ENCODE measurements around the gene OR52E4.

The OR52E4 gene

DNA sequence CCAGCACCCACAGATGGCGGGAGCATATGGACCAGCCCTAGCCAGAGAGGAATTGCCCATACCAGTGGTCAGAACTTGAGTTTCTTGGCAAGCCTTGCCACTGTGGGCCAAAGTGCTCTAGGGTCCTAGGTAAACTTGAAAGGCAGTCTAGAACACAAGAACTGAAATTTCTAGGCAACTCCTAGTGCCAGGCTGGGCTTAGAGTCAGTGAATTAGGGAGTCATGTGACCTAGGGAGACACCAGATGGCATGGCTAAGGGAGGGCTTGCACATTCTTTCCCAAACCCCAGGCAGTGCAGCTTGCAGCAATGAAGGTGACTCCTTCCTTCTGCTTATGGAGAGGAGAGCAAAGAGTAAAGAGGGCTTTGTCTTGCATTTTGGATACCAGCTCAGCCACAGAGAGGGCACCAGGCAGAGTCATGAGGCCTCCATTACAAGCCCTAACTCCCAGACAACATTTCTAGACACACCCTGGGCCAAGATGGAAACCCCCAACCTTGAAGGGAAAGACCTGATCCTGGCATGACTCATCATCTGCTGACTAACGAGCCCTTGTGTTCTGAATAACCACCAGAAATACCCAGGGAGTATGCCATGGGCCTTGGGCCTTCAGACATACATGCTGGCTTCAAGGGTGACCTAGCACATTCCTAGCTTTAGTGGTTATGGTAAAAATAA is 42.5 kb downstream of the OR52E4 start:
- Histone ChIP-seq H3K36me3 (ENCODE audit: control insufficient read depth, insufficient read depth, low read length) (no peaks in the 10 kb centered on the region), H3K27me3 (replicated peaks; ENCODE audit: control insufficient read depth, insufficient read depth, low read length) (no peaks in the 10 kb centered on the region), H3K4me3 (replicated peaks; ENCODE audit: low read depth, low read length) (no peak overlapping the region)
- DNase-seq (ENCODE audit: extremely low read depth, insufficient read length), result no peak
- TF ChIP-seq, protein P1, sequence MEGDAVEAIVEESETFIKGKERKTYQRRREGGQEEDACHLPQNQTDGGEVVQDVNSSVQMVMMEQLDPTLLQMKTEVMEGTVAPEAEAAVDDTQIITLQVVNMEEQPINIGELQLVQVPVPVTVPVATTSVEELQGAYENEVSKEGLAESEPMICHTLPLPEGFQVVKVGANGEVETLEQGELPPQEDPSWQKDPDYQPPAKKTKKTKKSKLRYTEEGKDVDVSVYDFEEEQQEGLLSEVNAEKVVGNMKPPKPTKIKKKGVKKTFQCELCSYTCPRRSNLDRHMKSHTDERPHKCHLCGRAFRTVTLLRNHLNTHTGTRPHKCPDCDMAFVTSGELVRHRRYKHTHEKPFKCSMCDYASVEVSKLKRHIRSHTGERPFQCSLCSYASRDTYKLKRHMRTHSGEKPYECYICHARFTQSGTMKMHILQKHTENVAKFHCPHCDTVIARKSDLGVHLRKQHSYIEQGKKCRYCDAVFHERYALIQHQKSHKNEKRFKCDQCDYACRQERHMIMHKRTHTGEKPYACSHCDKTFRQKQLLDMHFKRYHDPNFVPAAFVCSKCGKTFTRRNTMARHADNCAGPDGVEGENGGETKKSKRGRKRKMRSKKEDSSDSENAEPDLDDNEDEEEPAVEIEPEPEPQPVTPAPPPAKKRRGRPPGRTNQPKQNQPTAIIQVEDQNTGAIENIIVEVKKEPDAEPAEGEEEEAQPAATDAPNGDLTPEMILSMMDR (IDR thresholded peaks at IDR 0.05; ENCODE audit: insufficient read depth, low read length, poor library complexity, severe bottlenecking), result no peak

DNA sequence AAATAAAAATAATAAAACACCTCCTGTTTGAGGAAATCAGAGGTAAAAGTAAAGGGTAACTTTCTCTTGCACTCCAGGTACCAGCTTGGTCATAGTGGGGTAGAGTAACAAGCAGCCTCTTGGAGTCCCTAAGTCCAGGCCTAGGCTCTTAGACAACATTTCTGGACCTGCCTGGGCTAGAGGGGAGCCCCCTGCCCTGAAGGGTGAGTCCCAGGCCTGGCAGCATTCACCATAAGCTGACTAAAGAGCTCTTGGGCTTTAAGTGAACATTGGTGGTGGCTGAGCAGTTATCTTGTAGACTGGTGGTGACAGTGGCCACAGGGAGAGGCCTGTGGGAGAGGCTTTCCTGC is 43.0 kb downstream of the OR52E4 start:
- DNase-seq (ENCODE audit: extremely low read depth, insufficient read length), result no peak
- no peaks in the 10 kb centered on the region for H3K36me3 ChIP-seq (ENCODE audit: control insufficient read depth, insufficient read depth, low read length)
- H3K4me3 ChIP-seq (replicated peaks; ENCODE audit: low read depth, low read length), result no peak overlapping the region
- TF ChIP-seq, protein P1 (IDR thresholded peaks at IDR 0.05; ENCODE audit: insufficient read depth, low read length, poor library complexity, severe bottlenecking), result no peak
- no peaks in the 10 kb centered on the region for H3K27me3 ChIP-seq (replicated peaks; ENCODE audit: control insufficient read depth, insufficient read depth, low read length)

DNA sequence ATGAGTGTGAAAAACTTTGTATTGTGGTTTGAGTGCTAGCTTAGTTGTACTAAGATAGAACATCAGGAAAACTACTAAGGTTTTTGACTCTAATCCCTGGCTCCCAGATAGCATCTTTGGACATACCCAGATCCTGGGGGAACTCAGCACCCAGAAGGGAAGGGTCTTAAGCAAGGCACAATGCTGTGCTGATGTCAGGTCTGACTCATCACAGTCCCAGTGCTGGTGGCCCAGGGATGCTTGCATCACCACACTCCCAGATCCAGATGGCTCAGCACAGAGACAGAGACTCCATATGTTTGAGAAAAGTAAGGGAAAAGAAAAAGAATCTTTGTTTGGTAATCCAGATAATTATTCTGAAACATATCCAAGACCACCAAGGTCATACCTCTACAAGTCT is 43.4 kb downstream of the OR52E4 start:
- no peak overlapping the region for H3K4me3 ChIP-seq (replicated peaks; ENCODE audit: low read depth, low read length)

DNA sequence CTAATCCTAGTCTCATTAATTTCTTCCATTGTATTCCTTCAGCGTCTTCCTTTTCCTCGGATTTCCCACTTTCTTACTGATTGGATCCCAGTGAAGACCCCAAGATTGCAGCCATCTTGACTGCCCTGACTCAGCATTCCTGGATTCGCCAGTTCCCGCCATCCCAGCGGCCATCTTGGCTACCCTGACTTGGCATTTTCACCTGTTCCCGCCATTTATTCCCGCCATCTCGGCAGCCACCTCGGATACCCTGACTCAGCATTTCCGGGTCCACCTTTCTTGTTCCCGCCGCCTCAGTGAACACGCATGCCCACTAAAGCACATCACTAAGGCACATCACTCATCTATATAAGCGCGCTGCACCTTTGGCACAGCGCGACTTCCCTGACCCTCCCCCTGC is 47.8 kb downstream of the OR52E4 start:
- no peak for DNase-seq (ENCODE audit: extremely low read depth, insufficient read length)
- H3K4me3 ChIP-seq (replicated peaks; ENCODE audit: low read depth, low read length), result no peak overlapping the region
- H3K27me3 ChIP-seq (replicated peaks; ENCODE audit: control insufficient read depth, insufficient read depth, low read length), result no peaks in the 10 kb centered on the region
- TF ChIP-seq, protein P1 (IDR thresholded peaks at IDR 0.05; ENCODE audit: insufficient read depth, low read length, poor library complexity, severe bottlenecking), result no peak
- no peaks in the 10 kb centered on the region for H3K36me3 ChIP-seq (ENCODE audit: control insufficient read depth, insufficient read depth, low read length)

More for the DNA sequence above, 43.4 kb downstream of the OR52E4 start:
- TF ChIP-seq, protein P1 (IDR thresholded peaks at IDR 0.05; ENCODE audit: insufficient read depth, low read length, poor library complexity, severe bottlenecking), result no peak
- DNase-seq (ENCODE audit: extremely low read depth, insufficient read length), result no peak
- no peaks in the 10 kb centered on the region for H3K27me3 ChIP-seq (replicated peaks; ENCODE audit: control insufficient read depth, insufficient read depth, low read length)
- no peaks in the 10 kb centered on the region for H3K36me3 ChIP-seq (ENCODE audit: control insufficient read depth, insufficient read depth, low read length)

DNA sequence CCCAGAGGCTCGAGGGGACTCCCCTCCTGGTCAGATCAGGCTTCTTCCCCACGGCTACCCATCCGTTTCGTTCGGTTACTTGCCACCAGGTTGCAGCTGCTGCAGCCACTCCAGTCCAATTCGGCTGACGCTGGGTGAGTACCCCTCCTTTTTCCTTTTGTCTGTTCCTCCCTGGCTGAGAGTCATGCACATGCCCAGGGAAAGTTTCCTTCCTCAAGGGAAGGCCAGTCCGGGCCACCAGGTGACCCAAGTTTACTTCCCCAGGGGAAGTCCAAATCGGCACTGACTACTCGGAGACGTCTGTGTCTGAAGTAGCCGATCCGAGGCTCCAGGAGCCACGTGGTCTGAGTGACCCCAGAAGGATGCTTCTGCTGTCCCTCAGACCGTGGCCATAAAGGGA is 48.4 kb downstream of the OR52E4 start:
- no peaks in the 10 kb centered on the region for H3K36me3 ChIP-seq (ENCODE audit: control insufficient read depth, insufficient read depth, low read length)
- no peaks in the 10 kb centered on the region for H3K27me3 ChIP-seq (replicated peaks; ENCODE audit: control insufficient read depth, insufficient read depth, low read length)
- DNase-seq (ENCODE audit: extremely low read depth, insufficient read length), result no peak
- TF ChIP-seq, protein P1 (IDR thresholded peaks at IDR 0.05; ENCODE audit: insufficient read depth, low read length, poor library complexity, severe bottlenecking), result no peak
- no peak overlapping the region for H3K4me3 ChIP-seq (replicated peaks; ENCODE audit: low read depth, low read length)
